Measurements from ENCODE around the gene ARHGAP27. TPM values are rescaled to one million over a fixed set of nuclear protein-coding genes. Genes with fewer than 3 reads are reported as not detected.

ARHGAP27 gene
- total and polyA plus RNA-seq, 9 of the 15 experiments (the other 6 are each of a cell fraction or from before 2014, with no cell fraction given): 0.04 to 4.6 (median 2.1) TPM

DNA sequence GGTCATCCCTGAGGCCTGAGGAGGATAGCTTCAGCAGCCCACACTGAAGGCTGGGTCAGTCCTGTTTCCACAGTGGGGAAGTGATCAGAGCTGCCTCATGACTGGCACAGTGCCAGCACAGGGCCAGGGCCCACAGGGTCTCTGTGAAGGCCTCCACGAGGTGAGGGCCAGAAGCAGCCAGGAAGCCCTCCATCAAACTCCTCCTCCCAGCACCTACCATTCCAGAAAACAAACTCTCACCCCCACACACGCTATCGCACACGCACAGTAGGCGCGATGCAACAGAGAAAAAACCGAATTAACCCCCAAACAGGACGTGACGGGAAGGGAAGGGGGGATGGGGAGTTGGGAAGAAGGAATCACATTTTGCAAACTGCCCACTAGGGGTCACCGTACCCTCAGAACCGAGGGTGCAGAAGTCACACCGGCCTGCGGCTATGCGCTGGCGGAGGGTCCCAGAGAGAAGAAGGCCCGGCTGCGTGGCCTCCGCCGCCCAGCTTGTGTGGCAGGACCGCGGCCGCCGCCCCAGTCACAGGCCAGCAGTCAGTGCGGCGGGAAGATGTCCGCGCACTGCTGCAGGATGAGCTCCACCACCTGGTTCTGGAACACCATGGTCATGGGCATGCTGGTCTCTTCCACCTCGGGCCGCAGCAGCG lies 37.6 kb downstream of the ARHGAP27 start (continued):
- TF ChIP-seq, protein P1, sequence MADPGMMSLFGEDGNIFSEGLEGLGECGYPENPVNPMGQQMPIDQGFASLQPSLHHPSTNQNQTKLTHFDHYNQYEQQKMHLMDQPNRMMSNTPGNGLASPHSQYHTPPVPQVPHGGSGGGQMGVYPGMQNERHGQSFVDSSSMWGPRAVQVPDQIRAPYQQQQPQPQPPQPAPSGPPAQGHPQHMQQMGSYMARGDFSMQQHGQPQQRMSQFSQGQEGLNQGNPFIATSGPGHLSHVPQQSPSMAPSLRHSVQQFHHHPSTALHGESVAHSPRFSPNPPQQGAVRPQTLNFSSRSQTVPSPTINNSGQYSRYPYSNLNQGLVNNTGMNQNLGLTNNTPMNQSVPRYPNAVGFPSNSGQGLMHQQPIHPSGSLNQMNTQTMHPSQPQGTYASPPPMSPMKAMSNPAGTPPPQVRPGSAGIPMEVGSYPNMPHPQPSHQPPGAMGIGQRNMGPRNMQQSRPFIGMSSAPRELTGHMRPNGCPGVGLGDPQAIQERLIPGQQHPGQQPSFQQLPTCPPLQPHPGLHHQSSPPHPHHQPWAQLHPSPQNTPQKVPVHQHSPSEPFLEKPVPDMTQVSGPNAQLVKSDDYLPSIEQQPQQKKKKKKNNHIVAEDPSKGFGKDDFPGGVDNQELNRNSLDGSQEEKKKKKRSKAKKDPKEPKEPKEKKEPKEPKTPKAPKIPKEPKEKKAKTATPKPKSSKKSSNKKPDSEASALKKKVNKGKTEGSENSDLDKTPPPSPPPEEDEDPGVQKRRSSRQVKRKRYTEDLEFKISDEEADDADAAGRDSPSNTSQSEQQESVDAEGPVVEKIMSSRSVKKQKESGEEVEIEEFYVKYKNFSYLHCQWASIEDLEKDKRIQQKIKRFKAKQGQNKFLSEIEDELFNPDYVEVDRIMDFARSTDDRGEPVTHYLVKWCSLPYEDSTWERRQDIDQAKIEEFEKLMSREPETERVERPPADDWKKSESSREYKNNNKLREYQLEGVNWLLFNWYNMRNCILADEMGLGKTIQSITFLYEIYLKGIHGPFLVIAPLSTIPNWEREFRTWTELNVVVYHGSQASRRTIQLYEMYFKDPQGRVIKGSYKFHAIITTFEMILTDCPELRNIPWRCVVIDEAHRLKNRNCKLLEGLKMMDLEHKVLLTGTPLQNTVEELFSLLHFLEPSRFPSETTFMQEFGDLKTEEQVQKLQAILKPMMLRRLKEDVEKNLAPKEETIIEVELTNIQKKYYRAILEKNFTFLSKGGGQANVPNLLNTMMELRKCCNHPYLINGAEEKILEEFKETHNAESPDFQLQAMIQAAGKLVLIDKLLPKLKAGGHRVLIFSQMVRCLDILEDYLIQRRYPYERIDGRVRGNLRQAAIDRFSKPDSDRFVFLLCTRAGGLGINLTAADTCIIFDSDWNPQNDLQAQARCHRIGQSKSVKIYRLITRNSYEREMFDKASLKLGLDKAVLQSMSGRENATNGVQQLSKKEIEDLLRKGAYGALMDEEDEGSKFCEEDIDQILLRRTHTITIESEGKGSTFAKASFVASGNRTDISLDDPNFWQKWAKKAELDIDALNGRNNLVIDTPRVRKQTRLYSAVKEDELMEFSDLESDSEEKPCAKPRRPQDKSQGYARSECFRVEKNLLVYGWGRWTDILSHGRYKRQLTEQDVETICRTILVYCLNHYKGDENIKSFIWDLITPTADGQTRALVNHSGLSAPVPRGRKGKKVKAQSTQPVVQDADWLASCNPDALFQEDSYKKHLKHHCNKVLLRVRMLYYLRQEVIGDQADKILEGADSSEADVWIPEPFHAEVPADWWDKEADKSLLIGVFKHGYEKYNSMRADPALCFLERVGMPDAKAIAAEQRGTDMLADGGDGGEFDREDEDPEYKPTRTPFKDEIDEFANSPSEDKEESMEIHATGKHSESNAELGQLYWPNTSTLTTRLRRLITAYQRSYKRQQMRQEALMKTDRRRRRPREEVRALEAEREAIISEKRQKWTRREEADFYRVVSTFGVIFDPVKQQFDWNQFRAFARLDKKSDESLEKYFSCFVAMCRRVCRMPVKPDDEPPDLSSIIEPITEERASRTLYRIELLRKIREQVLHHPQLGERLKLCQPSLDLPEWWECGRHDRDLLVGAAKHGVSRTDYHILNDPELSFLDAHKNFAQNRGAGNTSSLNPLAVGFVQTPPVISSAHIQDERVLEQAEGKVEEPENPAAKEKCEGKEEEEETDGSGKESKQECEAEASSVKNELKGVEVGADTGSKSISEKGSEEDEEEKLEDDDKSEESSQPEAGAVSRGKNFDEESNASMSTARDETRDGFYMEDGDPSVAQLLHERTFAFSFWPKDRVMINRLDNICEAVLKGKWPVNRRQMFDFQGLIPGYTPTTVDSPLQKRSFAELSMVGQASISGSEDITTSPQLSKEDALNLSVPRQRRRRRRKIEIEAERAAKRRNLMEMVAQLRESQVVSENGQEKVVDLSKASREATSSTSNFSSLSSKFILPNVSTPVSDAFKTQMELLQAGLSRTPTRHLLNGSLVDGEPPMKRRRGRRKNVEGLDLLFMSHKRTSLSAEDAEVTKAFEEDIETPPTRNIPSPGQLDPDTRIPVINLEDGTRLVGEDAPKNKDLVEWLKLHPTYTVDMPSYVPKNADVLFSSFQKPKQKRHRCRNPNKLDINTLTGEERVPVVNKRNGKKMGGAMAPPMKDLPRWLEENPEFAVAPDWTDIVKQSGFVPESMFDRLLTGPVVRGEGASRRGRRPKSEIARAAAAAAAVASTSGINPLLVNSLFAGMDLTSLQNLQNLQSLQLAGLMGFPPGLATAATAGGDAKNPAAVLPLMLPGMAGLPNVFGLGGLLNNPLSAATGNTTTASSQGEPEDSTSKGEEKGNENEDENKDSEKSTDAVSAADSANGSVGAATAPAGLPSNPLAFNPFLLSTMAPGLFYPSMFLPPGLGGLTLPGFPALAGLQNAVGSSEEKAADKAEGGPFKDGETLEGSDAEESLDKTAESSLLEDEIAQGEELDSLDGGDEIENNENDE (IDR thresholded peaks at IDR 0.05; ENCODE audit: low read depth, low read length): no peak
- TF ChIP-seq MTA1 (IDR thresholded peaks at IDR 0.05; ENCODE audit: borderline replicate concordance): peak; percentile 73; the same call in 1 of the 2 replicates
- no peak for TF ChIP-seq GTF2E2 (tag; IDR thresholded peaks at IDR 0.05)
- TF ChIP-seq CBX8 (IDR thresholded peaks at IDR 0.05; ENCODE audit: borderline replicate concordance, extremely low read depth, low read depth, low read length, poor library complexity, severe bottlenecking): no peak
- TF ChIP-seq HMG20A (CRISPR knock-in tag; conservative IDR thresholded peaks at IDR 0.05): no peak
- TF ChIP-seq ZBTB1 (CRISPR knock-in tag; IDR thresholded peaks at IDR 0.05; ENCODE audit: borderline replicate concordance, low read depth): no peak
- no peak for TF ChIP-seq CBX2 (IDR thresholded peaks at IDR 0.05; ENCODE audit: insufficient read depth, low read length, poor library complexity, severe bottlenecking)
- TF ChIP-seq SPI1 (IDR thresholded peaks at IDR 0.05; ENCODE audit: borderline replicate concordance, low read depth, low read length): no peak
